IPS-15b (cell line): Measurements from ENCODE around the gene NR5A1.

Source experiments
- H3K27me3 ChIP-seq: one replicate; pipeline ENCODE4 v1.6.1; 2013; ENCODE audit warnings: low read length; ENCODE audit not compliant: control insufficient read depth, insufficient read depth
- H3K36me3 ChIP-seq: one replicate; pipeline ENCODE4 v1.6.1; 2013; ENCODE audit warnings: low read length; ENCODE audit not compliant: control insufficient read depth, insufficient read depth
- H3K4me1 ChIP-seq: one replicate; pipeline ENCODE4 v1.6.1; 2013; ENCODE audit warnings: mild to moderate bottlenecking, low read length; ENCODE audit not compliant: control insufficient read depth, insufficient read depth
- H3K4me3 ChIP-seq: one replicate; pipeline ENCODE4 v1.5.1; 2013; ENCODE audit warnings: low read depth, low read length
- H3K9ac ChIP-seq: one replicate; pipeline ENCODE4 v1.6.1; 2013; ENCODE audit warnings: low read depth, mild to moderate bottlenecking, low read length
- H3K9me3 ChIP-seq: one replicate; pipeline ENCODE4 v1.6.1; 2013; ENCODE audit warnings: mild to moderate bottlenecking, low read length; ENCODE audit not compliant: control insufficient read depth, insufficient read depth

Gene NR5A1

DNA sequence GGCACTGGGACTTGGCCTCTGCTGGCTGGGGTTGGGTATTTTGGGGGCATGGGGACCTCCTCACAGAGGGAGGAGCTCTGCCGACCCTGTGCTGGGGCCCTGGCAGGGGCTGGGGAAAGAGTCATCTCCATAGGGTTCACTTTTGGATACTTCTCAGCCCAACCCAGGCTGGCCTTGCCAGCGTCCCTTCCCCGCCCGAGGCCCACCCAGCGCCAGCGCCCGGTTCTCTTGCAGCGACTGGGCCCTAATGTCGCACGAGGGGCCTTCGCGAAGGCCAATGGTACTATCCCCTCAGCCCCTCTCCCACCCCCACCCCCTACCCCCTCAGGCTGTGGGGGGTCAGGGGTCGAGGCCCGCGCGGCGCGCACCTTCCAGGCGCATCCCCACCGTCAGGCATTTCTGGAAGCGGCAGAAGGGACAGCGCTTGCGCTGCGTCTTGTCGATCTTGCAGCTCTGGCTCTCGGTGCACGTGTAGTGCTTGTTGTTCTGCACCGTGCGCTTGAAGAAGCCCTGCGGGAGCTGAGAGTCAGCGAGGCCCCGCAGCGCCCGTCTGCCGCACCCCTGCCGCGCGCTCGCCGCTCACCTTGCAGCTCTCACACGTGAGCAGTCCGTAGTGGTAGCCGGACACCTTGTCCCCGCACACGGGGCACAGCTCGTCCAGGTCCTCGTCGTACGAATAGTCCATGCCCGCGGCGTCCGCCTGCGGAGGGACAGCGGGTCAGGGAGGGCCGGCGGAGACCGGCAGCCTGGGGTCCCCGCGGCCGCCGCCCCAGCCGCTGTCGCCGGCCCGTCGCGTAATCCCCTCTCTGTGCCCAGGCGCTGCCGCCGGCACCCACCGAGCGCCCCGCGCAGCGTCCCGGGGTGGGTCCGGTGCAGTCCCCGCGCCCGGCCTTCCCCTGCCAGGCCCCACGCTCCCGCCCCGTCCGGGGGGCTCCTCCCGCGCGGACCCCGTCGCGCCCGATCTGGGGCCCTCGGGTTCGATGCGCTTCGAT lies 4.2 kb downstream of the NR5A1 start:
- H3K4me3 ChIP-seq: peak overlapping the region; percentile 35
- no peaks in the 10 kb centered on the region for H3K36me3 ChIP-seq
- H3K27me3 ChIP-seq: peaks cover 56% of the 10 kb centered on the region
- no peaks in the 10 kb centered on the region for H3K9me3 ChIP-seq
- H3K9ac ChIP-seq: no peak overlapping the region
- H3K4me1 ChIP-seq: no peaks in the 10 kb centered on the region

DNA sequence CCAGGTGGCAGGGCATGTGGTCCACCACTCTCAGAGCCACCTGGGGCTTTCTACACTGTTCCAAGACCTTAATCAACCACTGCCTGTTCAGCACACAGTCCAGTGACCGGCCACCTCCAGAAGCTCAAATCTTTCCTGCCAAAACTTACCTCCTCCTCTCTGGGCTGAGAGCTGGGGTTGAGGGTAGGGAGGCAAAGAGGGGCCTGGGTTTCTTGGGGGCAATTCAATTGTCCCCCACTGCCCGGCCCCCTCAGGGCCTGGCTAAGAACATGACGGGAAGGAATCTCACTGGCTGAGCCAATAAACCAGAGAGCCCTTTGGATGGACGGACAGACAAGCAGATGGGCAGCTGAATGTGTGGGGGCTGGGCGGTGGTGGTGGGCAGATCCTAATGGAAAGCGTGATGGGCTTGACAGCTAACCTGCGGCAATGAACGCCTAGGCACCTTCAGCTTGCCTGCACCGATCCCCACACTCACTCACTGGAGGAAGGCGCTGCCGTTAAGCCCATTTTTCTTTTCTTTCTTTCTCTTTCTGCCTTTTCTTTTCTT lies 5.4 kb downstream of the NR5A1 start:
- Histone ChIP-seq H3K27me3 (peaks cover 55% of the 10 kb centered on the region), H3K9ac (no peak overlapping the region), H3K36me3 (no peaks in the 10 kb centered on the region), H3K4me1 (no peaks in the 10 kb centered on the region), H3K4me3 (no peak overlapping the region), H3K9me3 (no peaks in the 10 kb centered on the region)

DNA sequence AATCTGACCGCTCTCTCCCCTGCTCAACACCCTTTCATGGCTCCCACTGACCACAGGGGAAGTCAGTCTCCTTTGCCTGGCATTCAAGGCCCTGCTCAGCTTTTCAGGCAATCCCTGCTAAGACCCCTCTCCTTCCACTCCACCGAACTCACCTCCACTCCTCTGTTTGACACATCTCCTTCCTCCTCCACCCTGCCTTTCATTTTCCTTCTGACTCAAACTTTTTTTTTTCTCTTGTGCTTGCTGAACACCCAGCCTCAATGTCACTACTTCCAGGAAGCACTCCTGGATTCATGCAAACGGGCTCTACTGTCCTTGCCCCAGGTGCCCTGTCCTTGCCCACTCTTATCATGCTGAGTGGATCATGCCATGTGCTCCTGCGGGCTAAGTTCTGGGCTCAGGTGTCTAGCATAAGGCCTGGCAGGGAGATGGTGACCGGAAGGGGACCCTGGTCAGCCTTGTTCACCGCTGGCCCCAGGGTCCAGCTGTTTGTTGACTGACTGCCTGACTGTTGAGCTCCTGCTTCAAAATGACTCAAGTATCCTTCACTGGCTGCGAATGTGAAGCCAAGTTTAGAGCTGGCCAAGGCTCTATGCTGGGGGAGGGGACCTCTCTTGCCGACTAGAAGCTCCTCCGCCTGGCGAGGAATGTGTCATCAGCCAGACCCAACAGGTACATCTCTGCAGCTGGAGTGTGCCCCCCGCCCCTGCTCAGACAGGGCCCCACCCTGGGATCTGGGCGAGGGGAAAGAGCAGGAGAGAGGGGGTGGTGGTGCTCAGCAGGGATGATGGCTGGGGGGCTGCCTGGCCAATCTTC lies 6.2 kb downstream of the NR5A1 start:
- H3K4me1 ChIP-seq: no peaks in the 10 kb centered on the region
- no peak overlapping the region for H3K9ac ChIP-seq
- H3K36me3 ChIP-seq: no peaks in the 10 kb centered on the region
- H3K27me3 ChIP-seq: peaks cover 49% of the 10 kb centered on the region
- H3K4me3 ChIP-seq: no peak overlapping the region
- H3K9me3 ChIP-seq: no peaks in the 10 kb centered on the region

DNA sequence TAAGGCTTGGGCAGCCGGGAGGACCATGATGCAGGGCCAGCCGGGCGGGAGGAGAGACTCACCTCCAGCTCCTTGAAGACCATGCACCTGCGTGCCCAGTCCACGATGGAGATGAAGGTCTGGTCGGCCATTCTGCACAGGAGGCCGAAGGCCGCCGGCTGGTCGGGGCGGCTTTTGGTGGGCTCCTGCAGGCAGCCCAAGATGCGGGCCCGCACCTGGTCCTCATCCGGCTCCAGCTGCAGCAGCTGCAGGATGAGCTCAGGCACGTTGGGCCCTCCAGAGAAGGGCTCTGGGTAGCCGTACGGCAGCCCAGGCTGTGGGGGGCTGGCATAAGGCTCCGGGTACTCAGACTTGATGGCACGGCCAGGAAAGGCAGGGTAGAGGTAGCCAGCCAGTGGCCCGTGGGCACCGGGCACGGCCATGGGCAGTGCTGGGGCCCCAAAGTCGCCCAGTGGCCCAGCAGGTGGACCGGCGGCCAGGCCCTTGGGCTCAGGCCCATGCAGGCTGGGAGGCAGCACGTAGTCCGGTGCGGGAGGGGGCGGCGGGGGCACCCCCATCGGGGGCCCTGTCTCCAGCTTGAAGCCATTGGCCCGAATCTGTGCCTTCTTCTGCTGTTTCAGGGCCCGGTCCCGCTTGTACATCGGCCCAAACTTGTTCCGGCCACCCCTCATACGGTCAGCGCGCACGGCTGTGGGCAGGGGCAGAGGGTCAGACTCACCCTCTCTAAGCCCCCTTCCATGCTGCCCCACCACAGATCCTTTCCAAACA lies 7.0 kb downstream of the NR5A1 start:
- Histone ChIP-seq H3K4me1 (no peaks in the 10 kb centered on the region), H3K9me3 (no peaks in the 10 kb centered on the region), H3K27me3 (peaks cover 42% of the 10 kb centered on the region), H3K4me3 (no peak overlapping the region), H3K36me3 (no peaks in the 10 kb centered on the region), H3K9ac (no peak overlapping the region)

DNA sequence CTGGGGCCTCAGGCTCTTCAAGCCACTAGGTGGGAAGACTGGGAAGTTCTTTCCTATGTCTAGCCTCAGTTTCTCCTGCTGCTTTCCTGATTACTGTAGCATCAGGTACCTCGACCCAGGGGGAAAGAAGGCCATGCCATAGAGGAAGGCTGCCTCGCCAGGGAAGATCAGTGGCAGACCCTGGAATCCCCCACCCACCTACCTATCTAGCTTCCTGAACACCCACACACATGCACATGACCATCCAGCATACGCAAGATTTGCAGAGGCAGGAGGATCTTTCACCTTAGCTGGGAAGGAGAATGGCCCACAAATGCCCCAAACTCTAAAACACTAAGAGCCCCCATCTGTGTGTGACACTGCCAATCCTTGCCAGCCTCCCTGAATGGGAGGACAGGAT lies 8.0 kb downstream of the NR5A1 start:
- Histone ChIP-seq H3K9me3 (no peaks in the 10 kb centered on the region), H3K4me1 (no peaks in the 10 kb centered on the region), H3K4me3 (no peak overlapping the region), H3K36me3 (no peaks in the 10 kb centered on the region), H3K27me3 (peaks cover 37% of the 10 kb centered on the region), H3K9ac (no peak overlapping the region)

DNA sequence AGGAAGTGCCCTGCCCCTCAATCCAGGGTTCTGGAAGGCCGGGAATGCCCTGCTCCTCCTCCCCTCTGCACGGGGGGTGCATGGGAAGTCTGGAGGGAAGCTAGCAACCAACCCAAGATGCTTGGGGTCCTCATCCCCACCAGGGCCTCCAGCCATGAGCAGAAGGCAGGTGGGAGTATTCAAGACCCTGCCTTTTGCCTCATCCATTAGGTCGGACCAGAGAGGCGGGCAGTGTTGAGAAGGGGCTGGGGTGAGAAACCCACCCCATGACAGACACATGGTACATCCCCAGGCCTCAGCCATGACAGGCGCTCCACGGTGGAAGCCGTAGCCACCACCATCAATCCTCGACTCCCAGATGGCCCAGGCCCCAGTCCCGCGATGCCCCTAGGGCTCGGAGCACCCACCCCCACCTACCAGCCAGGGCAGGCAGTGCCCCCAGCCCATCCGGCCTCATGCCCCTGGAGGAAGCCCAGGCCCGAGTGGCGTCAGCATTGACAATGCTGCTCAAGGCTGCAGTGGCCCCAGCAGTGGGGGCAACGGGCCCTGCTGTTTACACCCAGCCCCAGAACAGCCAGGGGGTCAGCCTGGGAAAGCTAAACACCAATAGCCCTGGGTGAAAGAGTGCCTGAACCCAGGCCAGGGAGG lies 8.6 kb downstream of the NR5A1 start:
- Histone ChIP-seq H3K4me3 (no peak overlapping the region), H3K4me1 (no peaks in the 10 kb centered on the region), H3K27me3 (peaks cover 31% of the 10 kb centered on the region), H3K36me3 (no peaks in the 10 kb centered on the region), H3K9ac (no peak overlapping the region), H3K9me3 (no peaks in the 10 kb centered on the region)

DNA sequence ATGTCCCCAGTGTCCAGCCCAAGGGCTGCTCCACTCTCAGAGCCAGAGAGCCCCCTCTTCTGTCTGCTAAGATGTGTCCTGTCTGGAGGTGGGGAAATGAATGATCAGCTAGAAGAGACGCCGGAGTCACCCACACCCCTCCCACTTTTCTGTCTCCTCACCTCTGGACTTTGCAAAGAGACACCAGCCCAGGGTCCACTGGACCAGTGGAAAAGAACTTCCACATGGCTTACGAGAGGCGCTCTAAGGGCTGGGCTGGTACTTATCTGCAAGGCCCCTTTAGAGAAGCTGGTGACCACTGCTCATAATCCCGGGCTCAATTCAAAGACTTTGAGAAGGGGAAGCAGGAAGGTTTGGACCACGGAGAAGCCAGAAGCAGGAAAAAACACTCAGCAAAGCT lies 9.2 kb downstream of the NR5A1 start:
- H3K27me3 ChIP-seq: peaks cover 25% of the 10 kb centered on the region

DNA sequence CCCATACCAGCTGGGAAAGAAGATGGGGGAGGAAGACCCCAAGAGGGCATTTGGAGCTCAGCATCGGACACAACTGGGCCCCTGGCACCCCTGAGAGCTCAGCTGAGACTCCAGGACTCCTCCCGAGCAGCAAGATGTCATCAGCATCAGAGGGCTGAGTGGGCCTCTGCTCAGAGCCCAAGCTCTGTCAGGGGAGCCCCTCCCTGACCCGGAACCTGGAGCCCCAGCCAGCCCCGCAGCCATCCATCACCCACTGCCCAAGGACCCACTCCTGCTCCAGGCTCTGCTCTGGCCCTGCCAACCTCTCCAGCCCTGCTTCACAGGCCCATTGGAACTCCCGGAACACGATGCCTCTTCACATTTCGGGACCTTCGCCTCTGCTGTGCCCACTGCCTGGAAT lies 9.8 kb downstream of the NR5A1 start:
- H3K27me3 ChIP-seq: peaks cover 19% of the 10 kb centered on the region
- no peaks in the 10 kb centered on the region for H3K9me3 ChIP-seq
- no peaks in the 10 kb centered on the region for H3K36me3 ChIP-seq
- H3K4me1 ChIP-seq: no peaks in the 10 kb centered on the region
- no peak overlapping the region for H3K4me3 ChIP-seq
- H3K9ac ChIP-seq: no peak overlapping the region

More for the DNA sequence above, 9.2 kb downstream of the NR5A1 start:
- no peaks in the 10 kb centered on the region for H3K36me3 ChIP-seq
- H3K4me1 ChIP-seq: no peaks in the 10 kb centered on the region
- H3K9me3 ChIP-seq: no peaks in the 10 kb centered on the region
- no peak overlapping the region for H3K9ac ChIP-seq
- no peak overlapping the region for H3K4me3 ChIP-seq

DNA sequence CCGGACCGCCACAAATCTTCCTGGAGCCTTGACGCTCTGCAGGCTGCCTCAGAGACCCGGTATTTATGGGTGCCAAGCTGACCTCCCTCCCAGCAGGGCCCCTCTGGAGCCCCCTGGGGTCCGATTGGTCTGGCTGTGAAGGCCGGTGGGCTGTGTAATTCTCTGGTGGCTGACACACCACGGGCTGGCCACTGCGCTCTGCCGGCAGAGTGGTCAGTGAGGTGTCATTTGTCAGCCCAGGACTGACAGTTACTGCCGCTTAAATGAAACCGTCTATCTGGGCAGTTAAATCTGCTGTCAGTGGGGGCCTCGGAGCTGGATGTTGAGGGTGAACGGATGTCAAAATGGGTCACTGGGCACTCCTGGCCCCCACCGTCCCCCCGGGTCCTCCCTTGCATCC lies 10.7 kb downstream of the NR5A1 start:
- H3K36me3 ChIP-seq: no peaks in the 10 kb centered on the region
- peaks cover 9% of the 10 kb centered on the region for H3K27me3 ChIP-seq
- no peaks in the 10 kb centered on the region for H3K4me1 ChIP-seq
- H3K4me3 ChIP-seq: no peak overlapping the region
- H3K9me3 ChIP-seq: no peaks in the 10 kb centered on the region
- no peak overlapping the region for H3K9ac ChIP-seq

DNA sequence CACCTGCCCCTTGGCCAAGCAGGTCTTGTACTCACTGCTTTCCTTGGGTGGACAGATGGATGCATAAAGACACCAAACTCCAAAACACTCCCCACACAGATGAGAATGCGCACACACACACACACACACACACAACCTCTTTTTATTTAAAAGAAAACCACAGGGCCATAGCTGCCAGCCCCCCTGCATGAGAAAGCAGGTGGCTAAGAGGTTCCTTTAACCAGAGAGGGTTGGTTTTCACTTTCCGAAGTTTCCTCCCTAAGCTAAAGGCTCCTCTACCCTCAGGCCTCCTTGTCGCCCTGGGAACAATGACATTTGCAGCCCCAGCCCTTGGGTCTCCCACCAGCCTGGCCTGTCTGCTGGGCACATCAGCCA lies 11.1 kb downstream of the NR5A1 start:
- no peaks in the 10 kb centered on the region for H3K36me3 ChIP-seq
- no peaks in the 10 kb centered on the region for H3K4me1 ChIP-seq
- H3K9ac ChIP-seq: no peak overlapping the region
- H3K4me3 ChIP-seq: no peak overlapping the region
- peaks cover 5% of the 10 kb centered on the region for H3K27me3 ChIP-seq
- no peaks in the 10 kb centered on the region for H3K9me3 ChIP-seq
